ENCODE results near the gene CENPW. TPM values are rescaled to one million over a fixed set of nuclear protein-coding genes. Genes with fewer than 3 reads are reported as not detected.

Gene CENPW
- total and polyA plus RNA-seq, 2 of the 4 experiments (the other 2 are of a cell fraction): 8.2 to 19.3 TPM

- Histone ChIP-seq H2BK15ac (ENCODE audit: low read depth, low read length) (no peak overlapping the region), H3K14ac (replicated peaks; ENCODE audit: low read depth, low read length) (no peak overlapping the region), H3K23ac (ENCODE audit: low read depth, low read length) (no peak overlapping the region), H4K5ac (ENCODE audit: low read depth, low read length) (no peak overlapping the region), H3K9me3 (ENCODE audit: control insufficient read depth, insufficient read depth, low read length) (no peaks in the 10 kb centered on the region), H3K4me3 (ENCODE audit: insufficient read depth, low read depth, low read length) (no peak overlapping the region), H3K56ac (ENCODE audit: extremely low read depth, insufficient read depth, low read length) (no peak overlapping the region), H4K91ac (ENCODE audit: insufficient read depth, low read depth, low read length) (no peak overlapping the region), H3K4me2 (ENCODE audit: low read depth, low read length) (no peak overlapping the region), H2AK5ac (ENCODE audit: low read depth, low read length) (no peak overlapping the region), H2AFZ (replicated peaks; ENCODE audit: low read length, poor library complexity) (no peak overlapping the region), H4K20me1 (ENCODE audit: insufficient read depth, low read length) (no peaks in the 10 kb centered on the region), H3K27me3 (ENCODE audit: control insufficient read depth, insufficient read depth, low read length) (no peaks in the 10 kb centered on the region), H3K9ac (ENCODE audit: low read depth, low read length) (no peak overlapping the region), H3K4me1 (ENCODE audit: control insufficient read depth, insufficient read depth, low read length) (no peaks in the 10 kb centered on the region), H2BK120ac (ENCODE audit: low read depth, low read length) (no peak overlapping the region), H2AK9ac (replicated peaks; ENCODE audit: low read depth, low read length, poor library complexity) (no peak overlapping the region), H3K4ac (ENCODE audit: low read depth, low read length) (no peak overlapping the region), H3K79me1 (ENCODE audit: low read depth in 1 of 2, low read length in 2 of 2) (no peaks in the 10 kb centered on the region), H2BK5ac (ENCODE audit: low read depth, low read length, poor library complexity, severe bottlenecking) (no peak overlapping the region), H4K8ac (ENCODE audit: low read depth in 2 of 2, low read length in 2 of 2) (no peak overlapping the region), H3K18ac (ENCODE audit: low read depth, low read length) (no peak overlapping the region), H3K9me1 (ENCODE audit: insufficient read depth, low read length) (no peaks in the 10 kb centered on the region), H2BK20ac (ENCODE audit: low read depth, low read length) (no peak overlapping the region), H3K27ac (ENCODE audit: insufficient read depth, low read length) (no peak overlapping the region), H3K36me3 (ENCODE audit: control insufficient read depth, insufficient read depth, low read length) (no peaks in the 10 kb centered on the region)
- in situ Hi-C loops (cut with MboI; ENCODE audit: low sequenced_read_pairs) (no loop called here), intact Hi-C loops (cut with micrococcal nuclease) (no loop called here), dilution Hi-C loops (cut with HindIII; ENCODE audit: low sequenced_read_pairs, unreplicated experiment) (no loop called here)
- ChIA-PET CTCF (interaction anchor here (1.2 kb wide), 1 partner anchor 9 kb away, joined by 3 read pairs; no protein-coding TSS in a partner anchor), POLR2A (ENCODE audit: unreplicated experiment) (no interaction called here)
- BruUV-seq (replicated peaks): no TSS peak
- ATAC-seq (ENCODE audit: low read depth) (no peak), DNase-seq (no peak)
- WGBS, 2 experiments (ENCODE audit: extremely low coverage in 2 of 2, insufficient read length in 1 of 2): no CpG with 5 or more reads among the region's 1 CpG
- TF ChIP-seq POLR2A (IDR thresholded peaks at IDR 0.05; ENCODE audit: low read depth, low read length) (no peak), FOS (IDR thresholded peaks at IDR 0.05; ENCODE audit: low read depth, low read length) (no peak), MXI1 (IDR thresholded peaks at IDR 0.05; ENCODE audit: borderline replicate concordance, low read depth, low read length) (no peak)
Observed at GRCh38 chr6:126351960-126352359, 12.0 kb downstream of the CENPW start.

Measured in IMR-90 (cell line).